NT2/D1 (cell line): ENCODE measurements around the gene POLD1.
"Not testable (repeated sequence)": the region's sequence is repeated elsewhere in the genome, so short reads cannot be mapped to it uniquely, and the experiment has no call there.

Experiments used
- SUZ12 ChIP-seq: IDR thresholded peaks from 2 replicates; pipeline ENCODE4 v1.6.1; 2011; ENCODE audit not compliant: insufficient read length, insufficient read depth; ENCODE audit errors: extremely low read depth
- YY1 ChIP-seq: IDR thresholded peaks from 2 replicates; pipeline ENCODE4 v1.6.1; 2011; ENCODE audit not compliant: insufficient read length, insufficient read depth
- ZNF274 ChIP-seq: IDR thresholded peaks from 2 replicates; pipeline ENCODE4 v1.6.1; 2011; ENCODE audit warnings: mild to moderate bottlenecking, low read depth, low read length

GRCh38 chr19:50439130-50439529 is 55.0 kb downstream of the POLD1 start:
- TF ChIP-seq SUZ12, ZNF274, YY1: not testable (repeated sequence)
